Activated naive CD4-positive, alpha-beta T cell treated with anti-CD3 and anti-CD28 coated beads, Interleukin-2, amount 10 ng/mL, durations not matched to agents 7 days and 5 days (primary cell): Measurements from ENCODE around the gene FAM98A.

ENCODE experiments used
- CTCF ChIA-PET: fragments of 350-600 bp; sonication (Branson Sonifier 250); formaldehyde crosslinking; loops from one replicate; lab custom pipeline; 2021; ENCODE audit warnings: antibody characterized with exemption; lab: Charles Lee
- DNase-seq: peaks from one replicate; pipeline ENCODE4 v3.0.0-alpha.2; 2020
- H3K27ac Mint-ChIP-seq: one replicate; pipeline ENCODE4 v1.8.0; 2021; ENCODE audit warnings: mild to moderate bottlenecking, moderate library complexity, mixed read lengths
- H3K27me3 Mint-ChIP-seq: one replicate; pipeline ENCODE4 v1.8.0; 2021; ENCODE audit warnings: mild to moderate bottlenecking, mixed read lengths
- H3K36me3 Mint-ChIP-seq: one replicate; pipeline ENCODE4 v1.8.0; 2021; ENCODE audit warnings: mixed read lengths
- H3K4me1 Mint-ChIP-seq: one replicate; pipeline ENCODE4 v1.8.0; 2021; ENCODE audit warnings: mixed read lengths
- H3K4me3 Mint-ChIP-seq: one replicate; pipeline ENCODE4 v1.8.0; 2021; ENCODE audit warnings: mild to moderate bottlenecking, moderate library complexity, mixed read lengths
- H3K9me3 Mint-ChIP-seq: one replicate; pipeline ENCODE4 v1.8.0; 2021; ENCODE audit warnings: mixed read lengths

The FAM98A gene

DNA sequence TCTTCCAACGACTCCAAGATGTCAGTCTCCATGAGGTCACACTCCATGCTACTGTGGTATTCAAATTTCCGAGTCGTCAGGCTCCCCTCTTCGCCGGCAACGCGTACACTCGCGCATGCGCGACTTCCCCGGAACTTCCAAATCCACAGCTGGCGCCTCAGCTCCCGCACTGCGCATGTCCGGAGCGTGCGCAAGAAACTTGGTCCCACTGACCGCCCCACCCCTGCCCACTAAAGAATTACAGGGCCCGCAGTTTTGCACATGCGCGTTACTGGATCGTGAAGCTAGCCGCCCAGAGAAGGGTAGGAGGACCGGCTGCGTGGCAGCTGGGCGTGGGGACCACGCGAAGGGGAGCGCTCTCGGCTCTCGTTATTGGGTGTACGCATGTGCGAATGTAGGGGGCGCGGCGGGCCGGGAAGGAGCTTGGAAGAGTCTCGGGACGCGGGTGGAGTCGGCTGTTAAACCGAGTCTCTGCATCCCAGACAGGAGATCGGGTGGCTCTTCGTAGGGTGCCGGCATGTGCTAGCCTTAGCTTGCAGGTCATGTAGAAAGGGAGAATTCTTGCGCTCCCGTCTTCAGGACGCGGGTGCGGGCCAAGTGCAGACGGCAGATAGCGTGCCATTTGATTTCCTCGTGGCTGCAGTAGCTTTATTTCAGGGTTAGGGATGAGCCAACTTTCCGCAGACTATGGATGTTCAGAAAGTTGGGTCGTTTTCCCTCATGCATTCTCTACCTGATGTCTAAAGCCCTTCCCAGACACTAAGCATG, at the start of gene FAM98A:
Gene FAM98A (minus strand): TSS at position 125 of the 768 bp plus-strand sequence. CDS start 78 bp downstream, at position 47.
- H3K36me3 Mint-ChIP-seq, result peaks cover 10% of the 10 kb centered on the region
- peak within 1 kb of the TSS; percentile 84 for H3K27ac Mint-ChIP-seq
- peak within 1 kb of the TSS; percentile 92 for H3K4me3 Mint-ChIP-seq
- peaks cover 31% of the 10 kb centered on the region for H3K4me1 Mint-ChIP-seq
- DNase-seq, result peak; percentile 99
- no peaks in the 10 kb centered on the region for H3K9me3 Mint-ChIP-seq
- peaks cover 3% of the 10 kb centered on the region for H3K27me3 Mint-ChIP-seq
- CTCF ChIA-PET, result interaction anchor here (0.8 to 1.9 kb wide), 4 partner anchors 16 to 124 kb away, joined by 3 to 11 read pairs (median 4); no protein-coding TSS in a partner anchor

- no peak for DNase-seq
- no peaks in the 10 kb centered on the region for H3K27me3 Mint-ChIP-seq
- H3K4me1 Mint-ChIP-seq, result no peaks in the 10 kb centered on the region
- no peak overlapping the region for H3K4me3 Mint-ChIP-seq
- no peaks in the 10 kb centered on the region for H3K36me3 Mint-ChIP-seq
- no peak overlapping the region for H3K27ac Mint-ChIP-seq
- CTCF ChIA-PET, result no interaction called here
- H3K9me3 Mint-ChIP-seq, result no peaks in the 10 kb centered on the region
Measured at GRCh38 chr2:33645861-33646260, 46.8 kb upstream of the FAM98A start.

DNA sequence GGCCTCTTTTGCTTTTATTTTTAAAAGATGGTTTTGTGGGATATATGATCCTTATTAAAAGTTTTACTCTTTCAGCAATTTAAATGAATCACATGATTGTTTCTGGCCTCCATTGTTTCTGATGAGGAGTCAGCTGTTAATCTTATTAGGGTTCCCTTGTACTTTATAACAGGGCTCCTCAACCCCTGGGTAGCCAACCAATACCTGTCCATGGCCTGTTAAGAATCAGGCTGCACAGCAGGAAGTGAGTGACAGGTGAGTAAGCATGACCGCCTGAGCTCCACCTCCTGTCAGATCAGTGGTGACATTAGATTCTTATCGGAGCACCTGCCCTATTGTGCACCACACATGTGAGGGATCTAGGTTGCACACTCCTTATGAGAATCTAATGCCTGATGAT, 45.1 kb upstream of the FAM98A start:
- CTCF ChIA-PET, result no interaction called here
- Mint-ChIP-seq H3K4me3 (no peak overlapping the region), H3K36me3 (no peaks in the 10 kb centered on the region), H3K27me3 (no peaks in the 10 kb centered on the region), H3K9me3 (no peaks in the 10 kb centered on the region), H3K4me1 (no peaks in the 10 kb centered on the region), H3K27ac (no peak overlapping the region)
- no peak for DNase-seq

GRCh38 chr2:33636001-33636400, 36.9 kb upstream of the FAM98A start:
- H3K9me3 Mint-ChIP-seq, result no peaks in the 10 kb centered on the region
- H3K36me3 Mint-ChIP-seq, result no peaks in the 10 kb centered on the region
- CTCF ChIA-PET, result no interaction called here
- H3K27ac Mint-ChIP-seq, result no peak overlapping the region
- no peaks in the 10 kb centered on the region for H3K4me1 Mint-ChIP-seq
- no peaks in the 10 kb centered on the region for H3K27me3 Mint-ChIP-seq
- H3K4me3 Mint-ChIP-seq, result no peak overlapping the region
- DNase-seq, result no peak

DNA sequence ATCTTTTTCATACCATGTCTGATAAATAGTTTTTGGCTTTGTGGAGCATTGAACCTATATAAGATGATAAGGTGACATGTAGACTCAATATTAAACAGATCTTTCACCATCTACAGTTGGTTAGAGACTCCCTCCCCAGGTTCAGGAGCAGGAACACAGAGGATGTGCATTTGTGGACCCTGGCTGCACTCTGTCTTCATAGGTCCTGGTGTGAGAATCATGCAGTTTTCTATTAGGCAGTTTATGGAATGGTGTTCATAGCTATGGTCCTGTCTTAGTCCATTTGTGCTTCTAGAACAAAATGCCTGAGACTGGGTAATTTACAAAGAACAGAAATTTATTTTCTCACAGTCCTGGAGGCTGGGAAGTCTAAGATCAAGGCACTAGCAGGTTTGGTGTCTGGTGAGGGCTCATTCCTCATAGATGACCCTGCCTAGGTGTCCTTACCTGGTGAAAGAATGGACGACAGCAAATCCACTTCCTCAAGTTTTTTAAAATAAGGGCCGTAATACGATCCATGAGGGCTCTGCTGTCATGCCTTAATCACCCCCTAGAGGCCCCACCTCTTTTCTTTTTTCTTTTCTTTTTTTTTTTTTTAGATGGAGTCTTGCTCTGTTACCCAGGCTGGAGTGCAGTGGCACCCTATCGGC, 35.3 kb upstream of the FAM98A start:
- Mint-ChIP-seq H3K9me3 (no peaks in the 10 kb centered on the region), H3K4me1 (no peaks in the 10 kb centered on the region), H3K4me3 (no peak overlapping the region), H3K27ac (no peak overlapping the region), H3K27me3 (no peaks in the 10 kb centered on the region), H3K36me3 (no peaks in the 10 kb centered on the region)
- CTCF ChIA-PET, result no interaction called here
- no peak for DNase-seq

- no peak for DNase-seq
- Mint-ChIP-seq H3K9me3 (no peaks in the 10 kb centered on the region), H3K4me3 (no peak overlapping the region), H3K27me3 (no peaks in the 10 kb centered on the region), H3K27ac (no peak overlapping the region), H3K4me1 (no peaks in the 10 kb centered on the region), H3K36me3 (no peaks in the 10 kb centered on the region)
- CTCF ChIA-PET, result no interaction called here
Measured at GRCh38 chr2:33633315-33633714, 34.2 kb upstream of the FAM98A start.

- H3K27me3 Mint-ChIP-seq, result no peaks in the 10 kb centered on the region
- H3K4me1 Mint-ChIP-seq, result no peaks in the 10 kb centered on the region
- CTCF ChIA-PET, result no interaction called here
Measured at GRCh38 chr2:33632831-33633230, 33.7 kb upstream of the FAM98A start.

GRCh38 chr2:33628031-33628827, 29.1 kb upstream of the FAM98A start:
- H3K27me3 Mint-ChIP-seq, result no peaks in the 10 kb centered on the region
- no peaks in the 10 kb centered on the region for H3K4me1 Mint-ChIP-seq
- H3K9me3 Mint-ChIP-seq, result no peaks in the 10 kb centered on the region
- CTCF ChIA-PET, result no interaction called here
- no peak for DNase-seq
- no peaks in the 10 kb centered on the region for H3K36me3 Mint-ChIP-seq
- no peak overlapping the region for H3K4me3 Mint-ChIP-seq
- no peak overlapping the region for H3K27ac Mint-ChIP-seq

More at GRCh38 chr2:33632831-33633230, 33.7 kb upstream of the FAM98A start:
- no peak overlapping the region for H3K27ac Mint-ChIP-seq
- no peaks in the 10 kb centered on the region for H3K36me3 Mint-ChIP-seq
- no peaks in the 10 kb centered on the region for H3K9me3 Mint-ChIP-seq
- DNase-seq, result no peak
- H3K4me3 Mint-ChIP-seq, result no peak overlapping the region

GRCh38 chr2:33619028-33619427, 19.9 kb upstream of the FAM98A start:
- DNase-seq, result no peak
- H3K27me3 Mint-ChIP-seq, result no peaks in the 10 kb centered on the region
- H3K27ac Mint-ChIP-seq, result no peak overlapping the region
- H3K36me3 Mint-ChIP-seq, result no peaks in the 10 kb centered on the region
- peaks cover 19% of the 10 kb centered on the region for H3K9me3 Mint-ChIP-seq
- no peaks in the 10 kb centered on the region for H3K4me1 Mint-ChIP-seq
- H3K4me3 Mint-ChIP-seq, result no peak overlapping the region
- CTCF ChIA-PET, result no interaction called here

- Mint-ChIP-seq H3K36me3 (no peaks in the 10 kb centered on the region), H3K4me1 (no peaks in the 10 kb centered on the region), H3K27me3 (no peaks in the 10 kb centered on the region), H3K4me3 (no peak overlapping the region), H3K27ac (no peak overlapping the region), H3K9me3 (peaks cover 19% of the 10 kb centered on the region)
- DNase-seq, result no peak
- CTCF ChIA-PET, result no interaction called here
Measured at GRCh38 chr2:33617989-33618388, 18.9 kb upstream of the FAM98A start.

- Mint-ChIP-seq H3K27me3 (no peaks in the 10 kb centered on the region), H3K4me3 (no peak overlapping the region), H3K36me3 (no peaks in the 10 kb centered on the region), H3K9me3 (peaks cover 19% of the 10 kb centered on the region), H3K4me1 (no peaks in the 10 kb centered on the region), H3K27ac (no peak overlapping the region)
- DNase-seq, result no peak
- CTCF ChIA-PET, result no interaction called here
Measured at GRCh38 chr2:33617401-33617800, 18.3 kb upstream of the FAM98A start.

GRCh38 chr2:33616873-33617272, 17.8 kb upstream of the FAM98A start:
- CTCF ChIA-PET, result no interaction called here
- Mint-ChIP-seq H3K4me1 (no peaks in the 10 kb centered on the region), H3K36me3 (no peaks in the 10 kb centered on the region), H3K27me3 (no peaks in the 10 kb centered on the region), H3K27ac (no peak overlapping the region), H3K4me3 (no peak overlapping the region), H3K9me3 (peaks cover 20% of the 10 kb centered on the region)
- no peak for DNase-seq

DNA sequence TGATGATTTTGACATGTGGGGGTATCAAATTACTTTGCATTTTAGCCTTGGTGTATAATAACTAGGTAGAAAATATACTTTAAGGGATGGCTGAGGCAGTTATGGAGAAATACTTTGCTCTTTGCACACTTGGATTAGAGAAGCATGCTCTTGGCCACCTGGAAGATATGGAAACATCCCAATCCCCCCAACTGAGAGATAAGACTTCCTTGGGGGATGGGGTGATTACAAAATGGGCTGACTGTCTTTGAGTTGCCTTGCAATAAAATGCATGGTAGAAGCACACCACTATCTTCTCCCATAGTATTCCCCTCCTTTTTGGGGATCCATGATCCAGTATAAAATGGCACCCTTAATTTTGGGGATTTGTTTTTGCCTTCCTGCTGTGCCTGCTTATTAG, 15.1 kb upstream of the FAM98A start:
- no peak for DNase-seq
- CTCF ChIA-PET, result no interaction called here
- no peaks in the 10 kb centered on the region for H3K36me3 Mint-ChIP-seq
- no peaks in the 10 kb centered on the region for H3K4me1 Mint-ChIP-seq
- H3K27ac Mint-ChIP-seq, result no peak overlapping the region
- H3K4me3 Mint-ChIP-seq, result no peak overlapping the region
- peaks cover 20% of the 10 kb centered on the region for H3K9me3 Mint-ChIP-seq
- no peaks in the 10 kb centered on the region for H3K27me3 Mint-ChIP-seq

DNA sequence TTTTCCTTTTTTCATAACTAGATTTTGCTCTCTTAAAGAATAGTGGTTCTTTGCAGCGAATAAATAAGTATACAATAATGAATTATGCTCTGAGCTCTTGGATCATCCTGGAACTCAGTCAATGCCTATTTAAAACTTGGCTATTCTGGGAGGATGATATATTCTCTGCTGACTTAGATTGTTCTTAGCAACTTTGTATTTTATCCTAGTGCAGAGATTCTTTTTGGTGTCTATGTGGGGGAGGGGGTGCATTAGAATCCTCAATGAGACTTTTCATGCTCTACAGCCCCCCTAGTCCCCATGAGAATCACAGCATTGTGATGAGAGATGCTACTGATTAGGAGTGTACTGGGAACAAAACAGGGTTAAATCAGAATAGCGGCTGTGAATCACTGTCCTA, 8.8 kb upstream of the FAM98A start:
- Mint-ChIP-seq H3K27ac (no peak overlapping the region), H3K27me3 (no peaks in the 10 kb centered on the region), H3K36me3 (no peaks in the 10 kb centered on the region), H3K9me3 (peaks cover 3% of the 10 kb centered on the region), H3K4me3 (no peak overlapping the region), H3K4me1 (no peaks in the 10 kb centered on the region)
- no peak for DNase-seq
- CTCF ChIA-PET, result no interaction called here
